Astrocyte (in vitro differentiated cells and primary cell): Measurements from ENCODE around the gene IFT22. TPM values are rescaled to one million over a fixed set of nuclear protein-coding genes. Genes with fewer than 3 reads are reported as not detected.
"Not testable (repeated sequence)": the region's sequence is repeated elsewhere in the genome, so short reads cannot be mapped to it uniquely, and the experiment has no call there.

ENCODE experiments used
- DNase-seq: peaks from one replicate; pipeline ENCODE4 v3.0.0-alpha.2; 2010; ENCODE audit warnings: low read depth
- FAIRE-seq: peaks from 2 replicates; lab custom pipeline; 2011; peaks lifted over from hg19 to GRCh38; lab: Jason Lieb, UNC
- H2AFZ ChIP-seq: 2 replicates; pipeline ENCODE4 v1.6.0; 2012; ENCODE audit warnings: low read depth, low read length, inconsistent platforms
- H3K27ac ChIP-seq: 2 replicates; pipeline ENCODE4 v1.5.1; 2011; ENCODE audit warnings: low read depth, low read length, inconsistent platforms
- H3K27me3 ChIP-seq: 2 replicates; pipeline ENCODE4 v1.6.0; 2011; ENCODE audit warnings: low read length, inconsistent platforms; ENCODE audit not compliant: insufficient read depth
- H3K36me3 ChIP-seq: 2 replicates; pipeline ENCODE4 v1.5.1; 2011; ENCODE audit warnings: low read length, inconsistent platforms; ENCODE audit not compliant: insufficient read depth
- H3K4me1 ChIP-seq: 2 replicates; pipeline ENCODE4 v1.5.1; 2011; ENCODE audit warnings: low read length, inconsistent platforms; ENCODE audit not compliant: insufficient read depth
- H3K4me2 ChIP-seq: 2 replicates; pipeline ENCODE4 v1.6.0; 2012; ENCODE audit warnings: low read length, inconsistent platforms
- H3K4me3 ChIP-seq: 2 replicates; pipeline ENCODE4 v1.5.1; 2011; ENCODE audit warnings: low read depth, mild to moderate bottlenecking, low read length, inconsistent platforms; ENCODE audit not compliant: insufficient read depth
- H3K79me2 ChIP-seq: 2 replicates; pipeline ENCODE4 v1.6.0; 2012; ENCODE audit warnings: mild to moderate bottlenecking, low read length, inconsistent platforms; ENCODE audit not compliant: insufficient read depth
- H3K9ac ChIP-seq: 2 replicates; pipeline ENCODE4 v1.6.0; 2012; ENCODE audit warnings: mild to moderate bottlenecking, low read length, inconsistent platforms
- H3K9me3 ChIP-seq: 2 replicates; pipeline ENCODE4 v1.5.1; 2012; ENCODE audit warnings: low read depth, mild to moderate bottlenecking, low read length, inconsistent platforms; ENCODE audit not compliant: insufficient read depth
- H4K20me1 ChIP-seq: 2 replicates; pipeline ENCODE4 v1.6.0; 2012; ENCODE audit warnings: low read length, inconsistent platforms; ENCODE audit not compliant: insufficient read depth
- H3K27ac Mint-ChIP-seq: one replicate; pipeline ENCODE4 v1.8.0; 2021; ENCODE audit warnings: mild to moderate bottlenecking, mixed read lengths; ENCODE audit not compliant: unreplicated experiment
- H3K27me3 Mint-ChIP-seq: one replicate; pipeline ENCODE4 v1.8.0; 2021; ENCODE audit warnings: low read depth, mixed read lengths; ENCODE audit not compliant: unreplicated experiment
- H3K36me3 Mint-ChIP-seq: one replicate; pipeline ENCODE4 v1.8.0; 2021; ENCODE audit warnings: low read depth, mixed read lengths; ENCODE audit not compliant: unreplicated experiment
- H3K4me1 Mint-ChIP-seq: one replicate; pipeline ENCODE4 v1.8.0; 2021; ENCODE audit warnings: low read depth, mixed read lengths; ENCODE audit not compliant: unreplicated experiment
- H3K4me3 Mint-ChIP-seq: one replicate; pipeline ENCODE4 v1.8.0; 2021; ENCODE audit warnings: mild to moderate bottlenecking, moderate library complexity, mixed read lengths; ENCODE audit not compliant: unreplicated experiment
- H3K9me3 Mint-ChIP-seq: one replicate; pipeline ENCODE4 v1.8.0; 2021; ENCODE audit warnings: mild to moderate bottlenecking, mixed read lengths; ENCODE audit not compliant: unreplicated experiment
- EZH2 ChIP-seq: IDR thresholded peaks from 2 replicates; pipeline ENCODE4 v1.6.1; 2012; ENCODE audit warnings: mild to moderate bottlenecking, low read length, inconsistent platforms; ENCODE audit not compliant: insufficient read depth
- total RNA-seq: library from RNA; stranded (reverse); gene quantifications from 2 replicates; pipeline ENCODE4 v1.2.1, GENCODE V29; 2021
- TF ChIP-seq, protein P1 (sequence below): IDR thresholded peaks from 2 replicates; pipeline ENCODE4 v1.5.1; 2011; ENCODE audit warnings: low read depth, mild to moderate bottlenecking, inconsistent platforms, low read length, moderate library complexity; ENCODE audit not compliant: insufficient read depth

IFT22 gene
- total RNA-seq, 1 donor from 2014 or later = 20.9 TPM

DNA sequence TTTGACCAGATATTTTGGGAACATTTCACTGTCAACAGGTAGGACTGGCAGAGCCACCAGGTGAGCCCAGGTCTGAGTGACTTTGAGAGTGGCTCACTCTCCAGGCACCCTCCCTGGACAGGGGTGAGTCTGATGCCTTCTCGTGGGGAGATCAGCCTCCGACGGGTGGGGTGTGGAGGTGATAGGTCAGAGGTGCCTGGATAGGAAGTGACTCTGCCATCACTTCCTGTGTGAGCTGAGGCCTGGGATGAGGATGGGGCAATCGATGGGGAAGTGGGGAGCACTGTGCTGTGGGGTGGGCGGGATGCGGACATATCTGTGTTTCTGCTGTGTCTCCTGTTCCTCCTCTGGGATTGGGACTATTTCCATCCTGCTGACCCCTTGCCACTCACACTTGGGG lies 34.6 kb downstream of the IFT22 start:
- DNase-seq = no peak
- H3K4me1 ChIP-seq = no peaks in the 10 kb centered on the region
- H2AFZ ChIP-seq = no peak overlapping the region
- Mint-ChIP-seq H3K4me3 (no peak overlapping the region), H3K27ac (no peak overlapping the region), H3K36me3 (peaks cover 3% of the 10 kb centered on the region), H3K9me3 (peaks cover 2% of the 10 kb centered on the region), H3K4me1 (no peaks in the 10 kb centered on the region), H3K27me3 (peaks cover 35% of the 10 kb centered on the region)
- no peak overlapping the region for H3K27ac ChIP-seq
- TF ChIP-seq EZH2 = no peak
- TF ChIP-seq, protein P1, sequence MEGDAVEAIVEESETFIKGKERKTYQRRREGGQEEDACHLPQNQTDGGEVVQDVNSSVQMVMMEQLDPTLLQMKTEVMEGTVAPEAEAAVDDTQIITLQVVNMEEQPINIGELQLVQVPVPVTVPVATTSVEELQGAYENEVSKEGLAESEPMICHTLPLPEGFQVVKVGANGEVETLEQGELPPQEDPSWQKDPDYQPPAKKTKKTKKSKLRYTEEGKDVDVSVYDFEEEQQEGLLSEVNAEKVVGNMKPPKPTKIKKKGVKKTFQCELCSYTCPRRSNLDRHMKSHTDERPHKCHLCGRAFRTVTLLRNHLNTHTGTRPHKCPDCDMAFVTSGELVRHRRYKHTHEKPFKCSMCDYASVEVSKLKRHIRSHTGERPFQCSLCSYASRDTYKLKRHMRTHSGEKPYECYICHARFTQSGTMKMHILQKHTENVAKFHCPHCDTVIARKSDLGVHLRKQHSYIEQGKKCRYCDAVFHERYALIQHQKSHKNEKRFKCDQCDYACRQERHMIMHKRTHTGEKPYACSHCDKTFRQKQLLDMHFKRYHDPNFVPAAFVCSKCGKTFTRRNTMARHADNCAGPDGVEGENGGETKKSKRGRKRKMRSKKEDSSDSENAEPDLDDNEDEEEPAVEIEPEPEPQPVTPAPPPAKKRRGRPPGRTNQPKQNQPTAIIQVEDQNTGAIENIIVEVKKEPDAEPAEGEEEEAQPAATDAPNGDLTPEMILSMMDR = no peak
- no peak overlapping the region for H3K4me2 ChIP-seq
- no peak for FAIRE-seq
- no peak overlapping the region for H3K9ac ChIP-seq
- no peaks in the 10 kb centered on the region for H4K20me1 ChIP-seq
- no peaks in the 10 kb centered on the region for H3K36me3 ChIP-seq
- H3K79me2 ChIP-seq = no peaks in the 10 kb centered on the region
- no peaks in the 10 kb centered on the region for H3K9me3 ChIP-seq
- H3K4me3 ChIP-seq = no peak overlapping the region
- peaks cover 3% of the 10 kb centered on the region for H3K27me3 ChIP-seq

GRCh38 chr7:101285880-101286279 lies 35.7 kb downstream of the IFT22 start:
- H3K4me3 Mint-ChIP-seq, H3K9ac ChIP-seq, H3K79me2 ChIP-seq, H3K9me3 ChIP-seq, FAIRE-seq, H3K27ac ChIP-seq, DNase-seq, H3K36me3 Mint-ChIP-seq, H4K20me1 ChIP-seq, H3K4me3 ChIP-seq, H2AFZ ChIP-seq, H3K27me3 ChIP-seq, H3K4me1 Mint-ChIP-seq, H3K36me3 ChIP-seq, H3K4me2 ChIP-seq, H3K4me1 ChIP-seq, H3K27ac Mint-ChIP-seq, H3K9me3 Mint-ChIP-seq: not testable (repeated sequence)
- H3K27me3 Mint-ChIP-seq = peaks cover 32% of the 10 kb centered on the region

DNA sequence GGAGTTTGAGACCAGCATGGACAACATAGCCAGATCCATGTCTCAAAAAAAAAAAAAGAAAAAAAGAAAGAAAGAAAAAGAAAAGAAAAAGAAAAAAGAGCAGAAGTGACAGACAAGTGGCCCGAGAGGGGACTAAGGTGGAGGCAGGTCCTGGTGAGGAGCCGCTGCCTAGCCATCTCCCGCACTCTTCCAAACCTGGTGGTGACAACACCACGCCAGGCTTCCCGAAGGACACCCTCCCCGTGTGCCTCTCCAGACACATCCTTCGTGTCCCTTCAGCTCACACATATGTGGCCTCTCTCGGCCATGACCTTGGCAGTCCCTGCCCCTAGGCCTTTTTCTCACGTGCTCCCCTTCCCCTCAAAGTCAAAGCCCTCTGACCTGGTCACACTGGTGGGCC lies 36.4 kb downstream of the IFT22 start:
- Histone ChIP-seq H2AFZ (no peak overlapping the region), H3K9ac (no peak overlapping the region), H4K20me1 (no peaks in the 10 kb centered on the region), H3K4me3 (no peak overlapping the region), H3K4me2 (no peak overlapping the region), H3K9me3 (no peaks in the 10 kb centered on the region), H3K27ac (no peak overlapping the region), H3K4me1 (no peaks in the 10 kb centered on the region), H3K27me3 (peaks cover 3% of the 10 kb centered on the region), H3K79me2 (no peaks in the 10 kb centered on the region), H3K36me3 (no peaks in the 10 kb centered on the region)
- peaks cover 2% of the 10 kb centered on the region for H3K9me3 Mint-ChIP-seq
- H3K4me3 Mint-ChIP-seq = no peak overlapping the region
- H3K4me1 Mint-ChIP-seq = no peaks in the 10 kb centered on the region
- DNase-seq (no peak), FAIRE-seq (no peak)
- H3K27ac Mint-ChIP-seq = no peak overlapping the region
- TF ChIP-seq, protein P1 = no peak
- TF ChIP-seq EZH2 = no peak
- H3K27me3 Mint-ChIP-seq = peaks cover 29% of the 10 kb centered on the region
- H3K36me3 Mint-ChIP-seq = peaks cover 3% of the 10 kb centered on the region

GRCh38 chr7:101280912-101281311 lies 40.7 kb downstream of the IFT22 start:
- not testable (repeated sequence) for H3K27ac ChIP-seq, H3K9ac ChIP-seq, H3K9me3 ChIP-seq, DNase-seq, FAIRE-seq, H3K4me3 ChIP-seq, H3K4me1 Mint-ChIP-seq, H3K4me1 ChIP-seq, H3K27me3 ChIP-seq, H2AFZ ChIP-seq, H3K4me2 ChIP-seq, H3K36me3 ChIP-seq, H3K4me3 Mint-ChIP-seq, H3K36me3 Mint-ChIP-seq, H3K9me3 Mint-ChIP-seq, H4K20me1 ChIP-seq, H3K27ac Mint-ChIP-seq, H3K79me2 ChIP-seq
- H3K27me3 Mint-ChIP-seq = peaks cover 19% of the 10 kb centered on the region
